GM21360 (cell line): ENCODE results near the gene LIN28A.

Source experiments
- ATAC-seq: cut with Tn5 transposase; IDR thresholded peaks from one replicate; pipeline ENCODE4 v1.9.1; 2021; ENCODE audit warnings: mild to moderate bottlenecking, moderate library complexity; ENCODE audit not compliant: unreplicated experiment

Gene LIN28A

GRCh38 chr1:26387447-26387846 is 23.2 kb upstream of the LIN28A start:
- ATAC-seq: no peak

GRCh38 chr1:26388791-26389445 is 21.7 kb upstream of the LIN28A start:
- ATAC-seq: no peak

- no peak for ATAC-seq
Measured at GRCh38 chr1:26389604-26390247, 20.9 kb upstream of the LIN28A start.

GRCh38 chr1:26391450-26391849 is 19.2 kb upstream of the LIN28A start:
- no peak for ATAC-seq

GRCh38 chr1:26395754-26396153 is 14.9 kb upstream of the LIN28A start:
- no peak for ATAC-seq

GRCh38 chr1:26399034-26399433 is 11.6 kb upstream of the LIN28A start:
- no peak for ATAC-seq

GRCh38 chr1:26401891-26402290 is 8.7 kb upstream of the LIN28A start:
- no peak for ATAC-seq

GRCh38 chr1:26403656-26404055 is 7.0 kb upstream of the LIN28A start:
- no peak for ATAC-seq

GRCh38 chr1:26404641-26405040 is 6.0 kb upstream of the LIN28A start:
- no peak for ATAC-seq

- ATAC-seq: no peak
Measured at GRCh38 chr1:26405281-26405915, 5.2 kb upstream of the LIN28A start.

GRCh38 chr1:26408604-26409003 is 2.0 kb upstream of the LIN28A start:
- no peak for ATAC-seq

GRCh38 chr1:26409191-26409807 is 1.3 kb upstream of the LIN28A start:
- no peak for ATAC-seq

GRCh38 chr1:26411624-26412074 is 1.0 kb downstream of the LIN28A start:
- no peak for ATAC-seq

- no peak for ATAC-seq
Measured at GRCh38 chr1:26412180-26412840, 1.7 kb downstream of the LIN28A start.

GRCh38 chr1:26413031-26413430 is 2.4 kb downstream of the LIN28A start:
- ATAC-seq: no peak

GRCh38 chr1:26417111-26417759 is 6.6 kb downstream of the LIN28A start:
- ATAC-seq: no peak

GRCh38 chr1:26418865-26419349 is 8.3 kb downstream of the LIN28A start:
- ATAC-seq: no peak

GRCh38 chr1:26419494-26419893 is 8.9 kb downstream of the LIN28A start:
- no peak for ATAC-seq

GRCh38 chr1:26429721-26430120 is 19.1 kb downstream of the LIN28A start:
- ATAC-seq: no peak

- peak; percentile 93 for ATAC-seq
Measured at GRCh38 chr1:26431979-26432695, 21.5 kb downstream of the LIN28A start, which contains the start of gene DHDDS. Gene DHDDS (plus strand): TSS chr1:26432321. CDS start chr1:26432946, 625 bp downstream.
